ENCODE results near the gene NLRP3.
"Not testable (repeated sequence)": the region's sequence is repeated elsewhere in the genome, so short reads cannot be mapped to it uniquely, and the experiment has no call there.

The NLRP3 gene

GRCh38 chr1:247441606-247442005 lies 25.6 kb downstream of the NLRP3 start:
- no peak for DNase-seq

- DNase-seq: no peak
Measured at GRCh38 chr1:247442164-247442563, 26.2 kb downstream of the NLRP3 start.

GRCh38 chr1:247443641-247444040 lies 27.7 kb downstream of the NLRP3 start:
- DNase-seq: no peak

- no peak for DNase-seq
Measured at GRCh38 chr1:247444571-247444970, 28.6 kb downstream of the NLRP3 start.

GRCh38 chr1:247445526-247446356 lies 29.8 kb downstream of the NLRP3 start:
- no peak for DNase-seq

- no peak for DNase-seq
Measured at GRCh38 chr1:247447162-247447909, 31.4 kb downstream of the NLRP3 start.

- DNase-seq: peak; percentile 36
Measured at GRCh38 chr1:247448107-247448791, 32.3 kb downstream of the NLRP3 start.

GRCh38 chr1:247451388-247452010 lies 35.5 kb downstream of the NLRP3 start:
- no peak for DNase-seq

GRCh38 chr1:247452447-247453039 lies 36.6 kb downstream of the NLRP3 start:
- DNase-seq: no peak

- no peak for DNase-seq
Measured at GRCh38 chr1:247453245-247453644, 37.3 kb downstream of the NLRP3 start.

GRCh38 chr1:247453997-247454396 lies 38.0 kb downstream of the NLRP3 start:
- DNase-seq: no peak

GRCh38 chr1:247456021-247456420 lies 40.0 kb downstream of the NLRP3 start:
- DNase-seq: no peak

- DNase-seq: no peak
Measured at GRCh38 chr1:247456914-247457639, 41.1 kb downstream of the NLRP3 start.

GRCh38 chr1:247459507-247459906 lies 43.5 kb downstream of the NLRP3 start:
- no peak for DNase-seq

GRCh38 chr1:247465796-247466195 lies 49.8 kb downstream of the NLRP3 start:
- DNase-seq: no peak

GRCh38 chr1:247467129-247467528 lies 51.2 kb downstream of the NLRP3 start:
- DNase-seq: no peak

GRCh38 chr1:247468481-247469140 lies 52.6 kb downstream of the NLRP3 start:
- DNase-seq: no peak

GRCh38 chr1:247469141-247469535 lies 53.2 kb downstream of the NLRP3 start:
- no peak for DNase-seq

- DNase-seq: not testable (repeated sequence)
Measured at GRCh38 chr1:247470942-247471429, 55.0 kb downstream of the NLRP3 start.

- no peak for DNase-seq
Measured at GRCh38 chr1:247471445-247472016, 55.6 kb downstream of the NLRP3 start.

- DNase-seq: no peak
Measured at GRCh38 chr1:247472035-247472434, 56.1 kb downstream of the NLRP3 start.
